GM12878 (cell line): ENCODE data around the gene MAFF.

Source experiments
- E2F4 ChIP-seq: IDR thresholded peaks from 2 replicates; pipeline ENCODE4 v1.6.1; 2012; ENCODE audit warnings: low read depth, low read length, improper control_type of control experiment
- EGR1 ChIP-seq, 2 experiments: IDR thresholded peaks; 1 replicate in 1 of 2; 2 replicates in 1 of 2; pipeline ENCODE4 v1.6.1; 2011 to 2012; ENCODE audit warnings: low read depth in 2 of 2, low read length in 2 of 2, borderline replicate concordance in 1 of 2, mild to moderate bottlenecking in 1 of 2, moderate library complexity in 1 of 2
- ELK1 ChIP-seq: IDR thresholded peaks from 2 replicates; pipeline ENCODE4 v1.6.1; 2012; ENCODE audit warnings: low read depth, low read length, improper control_type of control experiment
- EP300 ChIP-seq, 2 experiments: fragments of 150-350 bp in 1 of 2; IDR thresholded peaks; 2 replicates each; pipeline ENCODE4 v1.6.1; 2011 to 2012; ENCODE audit warnings: low read depth in 2 of 2, low read length in 2 of 2, borderline replicate concordance in 1 of 2, improper control_type of control experiment in 1 of 2, inconsistent platforms in 1 of 2; ENCODE audit not compliant: control insufficient read depth in 1 of 2
- NKRF ChIP-seq: fragments of 450-650 bp; conservative IDR thresholded peaks from 2 replicates; pipeline ENCODE4 v1.6.1; 2017; ENCODE audit warnings: mild to moderate bottlenecking, moderate library complexity
- POLR2AphosphoS5 ChIP-seq: IDR thresholded peaks from 2 replicates; pipeline ENCODE4 v1.6.1; 2011; ENCODE audit warnings: mild to moderate bottlenecking, low read length, inconsistent platforms

GRCh38 chr22:38220163-38220562, 18.4 kb downstream of the MAFF start:
- TF ChIP-seq EP300 (IDR thresholded peaks at IDR 0.05; ENCODE audit: borderline replicate concordance in 1 of 2, control insufficient read depth in 1 of 2, low read depth in 2 of 2, low read length in 2 of 2) (no peak), POLR2AphosphoS5 (no peak), E2F4 (no peak), EGR1 (IDR thresholded peaks at IDR 0.05; ENCODE audit: borderline replicate concordance in 1 of 2, low read depth in 2 of 2, low read length in 2 of 2) (no peak), ELK1 (no peak), NKRF (no peak)
